Peyer's patch (tissue), 4 donors: Measurements from ENCODE around the gene PNPLA5.

ENCODE experiments used
- POLR2A ChIP-seq, 2 donors: fragments of 450-650 bp; IDR thresholded peaks; one replicate each; pipeline ENCODE4 v1.5.1; 2017; ENCODE audit warnings: antibody characterized with exemption in 2 of 2, mild to moderate bottlenecking in 2 of 2, moderate library complexity in 2 of 2
- TF ChIP-seq, protein P1 (sequence below), 6 experiments: fragments of 450-650 bp in 4 of 6; fragments of 200-600 bp in 2 of 6; sonication (generic) in 1 of 6; IDR thresholded peaks; one replicate each; pipeline ENCODE4 v1.5.1; 2017 to 2019; ENCODE audit warnings: antibody characterized with exemption in 6 of 6, mild to moderate bottlenecking in 3 of 6, moderate library complexity in 1 of 6

DNA sequence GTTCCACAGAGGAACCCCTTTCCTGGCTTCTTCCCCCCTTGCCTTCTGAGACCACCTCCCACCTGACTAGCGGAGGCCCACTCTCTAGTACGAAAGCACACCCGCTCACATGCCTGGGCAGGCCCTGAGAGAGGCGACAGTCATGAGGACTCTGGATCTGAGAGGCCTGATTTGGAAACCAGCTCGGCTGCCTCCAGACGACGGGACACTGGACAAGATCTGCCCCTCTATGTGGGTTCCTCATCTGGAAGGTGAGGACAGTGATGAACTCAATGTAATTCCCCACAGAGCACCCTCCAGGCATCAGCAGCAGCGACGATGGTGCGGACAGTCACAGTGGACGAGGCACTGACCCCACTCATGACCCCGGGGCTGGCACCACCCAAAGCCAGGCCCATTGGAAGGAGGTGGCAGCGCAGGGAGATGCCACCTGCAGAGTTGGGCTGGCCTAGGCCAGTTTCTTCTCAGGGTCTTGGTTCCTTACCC, 37.0 kb downstream of the PNPLA5 start:
- TF ChIP-seq, protein P1, sequence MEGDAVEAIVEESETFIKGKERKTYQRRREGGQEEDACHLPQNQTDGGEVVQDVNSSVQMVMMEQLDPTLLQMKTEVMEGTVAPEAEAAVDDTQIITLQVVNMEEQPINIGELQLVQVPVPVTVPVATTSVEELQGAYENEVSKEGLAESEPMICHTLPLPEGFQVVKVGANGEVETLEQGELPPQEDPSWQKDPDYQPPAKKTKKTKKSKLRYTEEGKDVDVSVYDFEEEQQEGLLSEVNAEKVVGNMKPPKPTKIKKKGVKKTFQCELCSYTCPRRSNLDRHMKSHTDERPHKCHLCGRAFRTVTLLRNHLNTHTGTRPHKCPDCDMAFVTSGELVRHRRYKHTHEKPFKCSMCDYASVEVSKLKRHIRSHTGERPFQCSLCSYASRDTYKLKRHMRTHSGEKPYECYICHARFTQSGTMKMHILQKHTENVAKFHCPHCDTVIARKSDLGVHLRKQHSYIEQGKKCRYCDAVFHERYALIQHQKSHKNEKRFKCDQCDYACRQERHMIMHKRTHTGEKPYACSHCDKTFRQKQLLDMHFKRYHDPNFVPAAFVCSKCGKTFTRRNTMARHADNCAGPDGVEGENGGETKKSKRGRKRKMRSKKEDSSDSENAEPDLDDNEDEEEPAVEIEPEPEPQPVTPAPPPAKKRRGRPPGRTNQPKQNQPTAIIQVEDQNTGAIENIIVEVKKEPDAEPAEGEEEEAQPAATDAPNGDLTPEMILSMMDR (IDR thresholded peaks at IDR 0.05), result no peak
- no peak for TF ChIP-seq POLR2A (IDR thresholded peaks at IDR 0.05)
